Activated CD4-positive, alpha-beta memory T cell treated with anti-CD3 and anti-CD28 coated beads, Interleukin-2, amount 10 ng/mL, durations not matched to agents 7 days and 5 days (primary cell): Measurements from ENCODE around the gene KCNAB1. TPM values are rescaled to one million over a fixed set of nuclear protein-coding genes. Genes with fewer than 3 reads are reported as not detected.
A peak's percentile ranks its signal among the peaks of the same experiment; 100 is the strongest.
"Not testable (repeated sequence)": the region's sequence is repeated elsewhere in the genome, so short reads cannot be mapped to it uniquely, and the experiment has no call there.

Experiments used
- CTCF ChIA-PET: fragments of 350-600 bp; sonication (Branson Sonifier 250); formaldehyde crosslinking; loops from one replicate; lab custom pipeline; 2021; ENCODE audit warnings: antibody characterized with exemption, inconsistent platforms; lab: Charles Lee
- POLR2A ChIA-PET: fragments of 350-600 bp; sonication (Branson Sonifier 250); formaldehyde crosslinking; loops from one replicate; lab custom pipeline; 2021; ENCODE audit warnings: antibody characterized with exemption; lab: Charles Lee
- DNase-seq: peaks from one replicate; pipeline ENCODE4 v3.0.0-alpha.2; 2020
- H3K27ac Mint-ChIP-seq: one replicate; pipeline ENCODE4 v1.8.0; 2021; ENCODE audit warnings: mild to moderate bottlenecking, mixed read lengths
- H3K27me3 Mint-ChIP-seq: one replicate; pipeline ENCODE4 v1.8.0; 2021; ENCODE audit warnings: mixed read lengths
- H3K36me3 Mint-ChIP-seq: one replicate; pipeline ENCODE4 v1.8.0; 2021; ENCODE audit warnings: low read depth, mixed read lengths
- H3K4me1 Mint-ChIP-seq: one replicate; pipeline ENCODE4 v1.8.0; 2021; ENCODE audit warnings: mixed read lengths
- H3K4me3 Mint-ChIP-seq: one replicate; pipeline ENCODE4 v1.8.0; 2021; ENCODE audit warnings: mild to moderate bottlenecking, mixed read lengths
- H3K9me3 Mint-ChIP-seq: one replicate; pipeline ENCODE4 v1.8.0; 2021; ENCODE audit warnings: mixed read lengths
- total RNA-seq, 2 experiments: library from RNA; stranded (reverse); gene quantifications; one replicate each; pipeline ENCODE4 v1.2.3, GENCODE V29; 2021

Gene KCNAB1
- total RNA-seq, 2 experiments from 2014 or later, result not detected

DNA sequence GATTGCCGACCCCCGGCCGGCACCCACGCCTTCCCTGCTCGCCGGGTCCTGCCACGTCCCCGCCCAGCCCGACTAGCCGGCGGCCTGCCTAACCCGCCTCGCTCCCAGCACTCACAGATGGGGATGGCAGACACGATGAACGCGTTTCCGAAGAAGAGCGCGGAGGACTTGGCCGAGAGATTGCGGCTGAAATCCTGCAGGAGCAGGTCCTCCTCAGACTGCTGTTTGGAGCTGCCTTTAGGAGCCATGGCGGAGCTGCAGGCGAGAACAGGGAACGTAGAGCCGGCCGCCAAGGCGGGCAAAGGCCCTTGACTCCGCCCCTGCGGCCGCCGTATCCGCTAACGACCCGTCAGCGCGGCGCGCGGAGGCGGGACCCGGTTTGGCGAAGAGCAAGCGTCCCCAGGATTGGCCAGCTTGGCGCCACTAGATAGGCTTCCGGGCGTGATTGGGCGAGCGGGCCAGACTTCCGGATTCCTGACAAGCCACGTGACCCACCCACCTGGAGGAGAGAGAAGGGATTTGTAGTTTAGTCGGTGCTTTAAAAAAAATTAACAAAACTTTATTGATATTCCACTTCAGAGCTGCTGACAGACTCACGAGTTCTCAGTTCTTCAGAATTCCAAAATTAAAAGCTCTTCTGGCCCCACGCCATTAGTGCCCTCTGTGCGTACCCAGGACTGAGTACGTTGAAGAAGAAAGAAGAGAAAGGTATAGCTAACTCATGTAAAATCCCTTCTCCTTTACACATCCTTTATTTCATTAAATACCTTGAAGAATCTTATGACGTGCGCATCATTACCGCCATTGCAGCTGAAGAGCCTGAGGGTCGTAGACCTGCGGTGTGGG, 434.7 kb downstream of the KCNAB1 start, which contains the start of gene SSR3:
Gene SSR3, minus strand, starts transcription at position 276 of the 846 bp plus-strand sequence. Its CDS starts 28 bp downstream, at position 248.
- ChIA-PET CTCF (interaction anchor here (1.0 to 2.9 kb wide), 26 partner anchors 10 to 621 kb away, joined by 3 to 39 read pairs (median 4); partner anchors contain the start of gene TIPARP), POLR2A (interaction anchor here (0.6 to 3.6 kb wide), 47 partner anchors 9 to 702 kb away, joined by 3 to 128 read pairs (median 5); partner anchors contain the start of genes CCNL1 and TIPARP)
- peak; percentile 99 for DNase-seq
- Mint-ChIP-seq H3K9me3 (no peaks in the 10 kb centered on the region), H3K27ac (peak within 1 kb of the TSS; percentile 84), H3K36me3 (peaks cover 46% of the 10 kb centered on the region), H3K27me3 (no peaks in the 10 kb centered on the region), H3K4me1 (peaks cover 48% of the 10 kb centered on the region), H3K4me3 (peak within 1 kb of the TSS; percentile 96)

GRCh38 chr3:156558389-156558788, 438.0 kb downstream of the KCNAB1 start:
- CTCF ChIA-PET, result interaction anchor here (2.0 kb wide), 1 partner anchor 115 kb away, joined by 5 read pairs; no protein-coding TSS in a partner anchor

DNA sequence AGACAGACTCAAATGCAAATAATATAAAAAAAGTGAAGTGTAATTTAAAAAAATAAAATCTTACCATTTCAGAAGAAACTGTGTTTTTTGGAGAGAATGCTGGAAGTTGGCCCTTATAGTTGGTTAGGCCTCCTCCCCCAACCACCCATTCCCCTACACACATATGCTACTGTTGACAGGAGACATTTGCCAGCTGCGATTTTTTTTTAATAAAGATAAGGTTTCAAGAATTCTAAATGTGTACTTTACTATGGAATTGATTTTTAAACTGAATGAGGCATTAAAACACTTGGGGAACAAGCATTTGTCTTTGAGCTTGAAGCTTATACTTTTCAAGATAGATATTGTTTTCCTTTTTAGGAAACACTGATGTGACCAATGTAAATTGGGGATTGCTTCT, 438.9 kb downstream of the KCNAB1 start:
- H3K4me1 Mint-ChIP-seq, result peaks cover 10% of the 10 kb centered on the region
- no peaks in the 10 kb centered on the region for H3K9me3 Mint-ChIP-seq
- H3K27ac Mint-ChIP-seq, result no peak overlapping the region
- peaks cover 6% of the 10 kb centered on the region for H3K36me3 Mint-ChIP-seq
- no peak overlapping the region for H3K4me3 Mint-ChIP-seq
- POLR2A ChIA-PET, result interaction anchor here (0.7 kb wide), 1 partner anchor 298 kb away, joined by 3 read pairs; no protein-coding TSS in a partner anchor
- CTCF ChIA-PET, result interaction anchor here (2.0 kb wide), 1 partner anchor 114 kb away, joined by 5 read pairs; no protein-coding TSS in a partner anchor
- H3K27me3 Mint-ChIP-seq, result peaks cover 13% of the 10 kb centered on the region
- DNase-seq, result no peak

More at GRCh38 chr3:156558389-156558788, 438.0 kb downstream of the KCNAB1 start:
- Mint-ChIP-seq H3K4me1 (peaks cover 17% of the 10 kb centered on the region), H3K27me3 (peaks cover 7% of the 10 kb centered on the region), H3K27ac (no peak overlapping the region), H3K9me3 (no peaks in the 10 kb centered on the region), H3K36me3 (peaks cover 15% of the 10 kb centered on the region), H3K4me3 (no peak overlapping the region)
- no peak for DNase-seq
- POLR2A ChIA-PET, result no interaction called here

GRCh38 chr3:156561533-156561932, 441.2 kb downstream of the KCNAB1 start:
- POLR2A ChIA-PET, result no interaction called here
- DNase-seq, result no peak
- no peaks in the 10 kb centered on the region for H3K36me3 Mint-ChIP-seq
- CTCF ChIA-PET, result no interaction called here
- no peak overlapping the region for H3K27ac Mint-ChIP-seq
- no peaks in the 10 kb centered on the region for H3K4me1 Mint-ChIP-seq
- H3K4me3 Mint-ChIP-seq, result no peak overlapping the region
- H3K9me3 Mint-ChIP-seq, result no peaks in the 10 kb centered on the region
- H3K27me3 Mint-ChIP-seq, result peaks cover 16% of the 10 kb centered on the region

- H3K27ac Mint-ChIP-seq, H3K4me1 Mint-ChIP-seq, H3K9me3 Mint-ChIP-seq, DNase-seq, H3K4me3 Mint-ChIP-seq, CTCF ChIA-PET, H3K36me3 Mint-ChIP-seq: not testable (repeated sequence)
- peaks cover 21% of the 10 kb centered on the region for H3K27me3 Mint-ChIP-seq
- POLR2A ChIA-PET, result interaction anchor here (1.1 to 1.9 kb wide), 2 partner anchors 8 to 30 kb away, joined by 3 to 9 read pairs; partner anchors contain the start of gene SSR3
Observed at GRCh38 chr3:156562486-156562885, 442.1 kb downstream of the KCNAB1 start.

GRCh38 chr3:156563900-156564682, 443.7 kb downstream of the KCNAB1 start:
- H3K27me3 Mint-ChIP-seq, result peaks cover 21% of the 10 kb centered on the region
- ChIA-PET CTCF (interaction anchor here (1.4 kb wide), 1 partner anchor 9 kb away, joined by 4 read pairs; the partner anchor contains the start of gene SSR3), POLR2A (interaction anchor here (1.1 to 1.9 kb wide), 2 partner anchors 10 to 28 kb away, joined by 3 to 9 read pairs; partner anchors contain the start of gene SSR3)
- no peak for DNase-seq
- no peaks in the 10 kb centered on the region for H3K36me3 Mint-ChIP-seq
- no peaks in the 10 kb centered on the region for H3K4me1 Mint-ChIP-seq
- no peaks in the 10 kb centered on the region for H3K9me3 Mint-ChIP-seq
- H3K27ac Mint-ChIP-seq, result no peak overlapping the region
- no peak overlapping the region for H3K4me3 Mint-ChIP-seq

DNA sequence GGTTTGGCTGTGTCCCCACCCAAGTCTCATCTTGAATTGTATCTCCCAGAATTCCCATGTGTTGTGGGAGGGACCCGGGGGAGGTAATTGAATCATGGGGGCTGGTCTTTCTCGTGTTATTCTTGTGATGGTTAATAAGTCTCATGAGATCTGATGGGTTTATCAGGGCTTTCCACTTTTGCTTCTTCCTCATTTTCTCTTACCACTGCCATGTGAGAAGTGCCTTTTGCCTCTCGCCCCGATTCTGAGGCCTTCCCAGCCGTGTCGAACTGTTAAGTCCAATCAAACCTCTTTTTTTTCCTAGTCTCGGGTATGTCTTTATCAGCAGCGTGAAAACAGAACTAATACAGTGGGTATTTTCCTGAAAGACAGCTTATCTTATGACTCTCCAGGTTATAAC, 448.6 kb downstream of the KCNAB1 start:
- H3K9me3 Mint-ChIP-seq, H3K4me1 Mint-ChIP-seq, H3K27ac Mint-ChIP-seq, H3K4me3 Mint-ChIP-seq, H3K36me3 Mint-ChIP-seq, DNase-seq, POLR2A ChIA-PET: not testable (repeated sequence)
- peaks cover 20% of the 10 kb centered on the region for H3K27me3 Mint-ChIP-seq
- CTCF ChIA-PET, result interaction anchor here (1.1 kb wide), 1 partner anchor 14 kb away, joined by 4 read pairs; the partner anchor contains the start of gene SSR3

- H3K9me3 Mint-ChIP-seq, CTCF ChIA-PET, H3K4me1 Mint-ChIP-seq, H3K36me3 Mint-ChIP-seq, H3K27ac Mint-ChIP-seq, H3K4me3 Mint-ChIP-seq, DNase-seq, POLR2A ChIA-PET: not testable (repeated sequence)
- peaks cover 27% of the 10 kb centered on the region for H3K27me3 Mint-ChIP-seq
Observed at GRCh38 chr3:156569881-156570280, 449.5 kb downstream of the KCNAB1 start.

- Mint-ChIP-seq H3K36me3 (no peaks in the 10 kb centered on the region), H3K4me1 (no peaks in the 10 kb centered on the region), H3K9me3 (no peaks in the 10 kb centered on the region), H3K27ac (no peak overlapping the region), H3K4me3 (no peak overlapping the region), H3K27me3 (peaks cover 31% of the 10 kb centered on the region)
- CTCF ChIA-PET, result interaction anchor here (1.1 kb wide), 1 partner anchor 12 kb away, joined by 3 read pairs; no protein-coding TSS in a partner anchor
- POLR2A ChIA-PET, result no interaction called here
- DNase-seq, result no peak
Observed at GRCh38 chr3:156575641-156576040, 455.3 kb downstream of the KCNAB1 start.

- ChIA-PET POLR2A (no interaction called here), CTCF (no interaction called here)
- Mint-ChIP-seq H3K4me1 (no peaks in the 10 kb centered on the region), H3K9me3 (no peaks in the 10 kb centered on the region), H3K27ac (no peak overlapping the region), H3K27me3 (peaks cover 31% of the 10 kb centered on the region), H3K4me3 (no peak overlapping the region), H3K36me3 (no peaks in the 10 kb centered on the region)
- DNase-seq, result no peak
Observed at GRCh38 chr3:156576051-156576450, 455.7 kb downstream of the KCNAB1 start.

DNA sequence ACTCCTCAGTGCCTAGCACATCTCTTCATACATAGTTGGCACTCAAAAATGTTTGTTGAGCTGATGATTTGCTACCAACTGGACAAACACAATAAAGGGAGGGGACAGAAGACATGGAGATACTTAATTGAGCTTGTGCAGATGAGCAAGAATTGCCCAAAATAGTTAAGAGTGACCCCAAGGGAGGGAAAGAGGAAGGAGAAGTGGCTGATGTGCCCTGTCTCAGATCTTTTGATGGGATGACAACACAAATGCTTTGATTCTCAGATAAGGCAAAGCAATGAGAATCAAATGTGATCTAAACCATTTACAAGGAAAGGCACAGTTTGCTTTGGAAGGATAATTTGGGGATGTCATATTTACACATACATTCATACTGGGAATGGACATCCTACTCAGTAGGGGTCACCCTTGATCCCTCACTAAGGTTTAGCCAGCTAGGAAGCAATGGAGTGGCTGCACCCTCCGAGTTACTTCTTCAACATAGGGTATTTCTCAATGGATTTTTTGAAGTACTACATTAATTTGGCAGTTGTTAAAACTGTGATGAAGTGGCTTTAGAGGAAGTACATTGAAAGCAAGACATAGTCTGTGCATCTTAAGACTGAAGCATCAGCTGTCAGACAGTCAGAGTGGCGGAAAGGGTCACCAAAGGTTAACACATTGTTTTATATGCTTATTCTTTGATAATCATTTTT, 456.4 kb downstream of the KCNAB1 start:
- Mint-ChIP-seq H3K27me3 (peaks cover 31% of the 10 kb centered on the region), H3K9me3 (no peaks in the 10 kb centered on the region), H3K4me3 (no peak overlapping the region), H3K36me3 (no peaks in the 10 kb centered on the region), H3K4me1 (no peaks in the 10 kb centered on the region), H3K27ac (no peak overlapping the region)
- no peak for DNase-seq
- POLR2A ChIA-PET, result no interaction called here
- CTCF ChIA-PET, result no interaction called here

- DNase-seq, result no peak
- Mint-ChIP-seq H3K36me3 (no peaks in the 10 kb centered on the region), H3K4me3 (no peak overlapping the region), H3K27ac (no peak overlapping the region), H3K27me3 (peaks cover 25% of the 10 kb centered on the region), H3K9me3 (no peaks in the 10 kb centered on the region), H3K4me1 (no peaks in the 10 kb centered on the region)
- ChIA-PET CTCF (no interaction called here), POLR2A (no interaction called here)
Observed at GRCh38 chr3:156577736-156578135, 457.4 kb downstream of the KCNAB1 start.
